Memory B cell (primary cell): ENCODE results near the gene PATL2.
A peak's percentile ranks its signal among the peaks of the same experiment; 100 is the strongest.
"Not testable (repeated sequence)": the region's sequence is repeated elsewhere in the genome, so short reads cannot be mapped to it uniquely, and the experiment has no call there.

Experiments used
- ATAC-seq: fragments of 150-1000 bp; cut with Tn5 transposase; 2 replicates; pipeline ENCODE4 v1.10.0; 2021; ENCODE audit warnings: low read depth, mild to moderate bottlenecking, moderate library complexity
- DNase-seq, 2 donors: peaks; one replicate each; pipeline ENCODE4 v3.0.0; 2022; ENCODE audit warnings: low spot score in 2 of 2
- H3K27ac Mint-ChIP-seq: one replicate; pipeline ENCODE4 v1.8.0; 2022; ENCODE audit warnings: mild to moderate bottlenecking, moderate library complexity, mixed read lengths
- H3K27me3 Mint-ChIP-seq: one replicate; pipeline ENCODE4 v1.8.0; 2022; ENCODE audit warnings: mixed read lengths
- H3K36me3 Mint-ChIP-seq: one replicate; pipeline ENCODE4 v1.8.0; 2022; ENCODE audit warnings: mild to moderate bottlenecking, mixed read lengths
- H3K4me1 Mint-ChIP-seq: one replicate; pipeline ENCODE4 v1.8.0; 2022; ENCODE audit warnings: mixed read lengths
- H3K4me3 Mint-ChIP-seq: one replicate; pipeline ENCODE4 v1.8.0; 2022; ENCODE audit warnings: mild to moderate bottlenecking, moderate library complexity, mixed read lengths
- H3K9me3 Mint-ChIP-seq: one replicate; pipeline ENCODE4 v1.8.0; 2022; ENCODE audit warnings: mixed read lengths

The PATL2 gene

DNA sequence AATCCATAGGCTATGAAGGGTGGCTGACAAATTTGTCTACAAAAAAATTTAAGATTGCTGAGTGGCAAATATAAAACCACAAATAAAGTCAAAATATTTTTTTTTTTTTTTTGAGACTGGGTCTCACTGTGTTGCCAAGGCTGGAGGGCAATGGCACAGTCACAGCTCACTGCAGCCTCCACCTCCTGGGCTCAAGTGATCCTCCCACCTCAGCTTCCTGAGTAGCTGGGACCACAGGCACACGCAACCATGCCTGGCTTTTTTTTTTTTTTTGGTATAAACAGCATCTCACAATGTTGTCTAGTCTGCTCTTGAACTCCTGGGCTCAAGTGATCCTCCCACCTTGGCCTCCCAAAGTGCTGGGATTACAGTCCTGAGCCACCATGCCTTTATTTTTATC is 20.9 kb downstream of the PATL2 start:
- H3K4me3 Mint-ChIP-seq, H3K27me3 Mint-ChIP-seq, ATAC-seq, DNase-seq, H3K27ac Mint-ChIP-seq: not testable (repeated sequence)
- peaks cover 23% of the 10 kb centered on the region for H3K4me1 Mint-ChIP-seq
- peaks cover 16% of the 10 kb centered on the region for H3K9me3 Mint-ChIP-seq
- H3K36me3 Mint-ChIP-seq: peaks cover 23% of the 10 kb centered on the region

DNA sequence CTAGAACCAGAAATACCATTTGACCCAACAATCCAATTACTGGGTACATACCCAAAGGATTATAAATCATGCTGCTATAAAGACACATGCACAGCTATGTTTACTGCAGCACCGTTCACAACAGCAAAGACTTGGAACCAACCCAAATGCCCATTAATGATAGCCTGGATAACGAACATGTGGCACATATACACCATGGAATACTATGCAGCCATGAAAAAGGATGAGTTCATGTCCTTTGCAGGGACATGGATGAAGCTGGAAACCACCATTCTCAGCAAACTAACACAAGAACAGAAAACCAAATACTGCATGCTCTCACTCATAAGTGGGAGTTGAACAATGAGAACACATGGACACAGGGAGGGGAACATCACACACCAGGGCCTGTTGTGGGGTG is 21.8 kb downstream of the PATL2 start:
- peaks cover 25% of the 10 kb centered on the region for H3K4me1 Mint-ChIP-seq
- H3K4me3 Mint-ChIP-seq: not testable (repeated sequence)

DNA sequence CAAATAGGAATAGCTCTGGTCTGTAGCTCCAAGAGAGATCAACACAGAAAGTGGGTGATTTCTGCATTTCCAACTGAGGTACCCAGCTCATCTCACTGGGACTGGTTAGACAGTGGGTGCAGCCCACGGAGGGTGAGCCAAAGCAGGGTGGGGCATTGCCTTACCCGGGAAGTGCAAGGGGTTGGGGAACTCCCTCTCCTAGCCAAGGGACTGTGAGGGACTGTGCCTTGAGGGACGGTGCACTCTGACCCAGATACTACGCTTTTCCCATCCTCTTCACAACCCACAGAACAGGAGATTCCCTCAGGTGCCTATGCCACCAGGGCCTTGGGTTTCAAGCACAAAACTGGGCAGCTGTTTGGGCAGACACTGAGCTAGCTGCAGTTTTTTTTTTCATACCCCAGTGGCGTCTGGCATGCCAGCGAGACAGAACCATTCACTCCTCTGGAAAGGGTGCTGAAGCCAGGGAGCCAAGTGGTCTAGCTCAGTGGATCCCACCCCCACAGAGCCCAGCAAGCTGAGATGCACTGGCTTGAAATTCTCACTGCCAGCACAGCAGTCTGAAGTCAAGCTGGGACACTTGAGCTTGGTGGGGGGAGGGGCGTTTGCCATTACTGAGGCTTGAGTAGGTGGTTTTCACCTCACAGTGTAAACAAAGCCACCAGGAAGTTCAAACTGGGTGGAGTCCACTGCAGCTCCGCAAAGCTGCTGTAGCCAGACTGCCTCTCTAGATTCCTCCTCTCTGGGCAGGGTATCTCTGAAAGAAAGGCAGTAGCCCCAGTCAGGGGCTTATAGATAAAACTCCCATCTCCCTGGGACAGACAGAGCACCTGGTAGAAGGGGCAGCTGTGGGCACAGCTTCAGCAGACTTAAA is 28.1 kb downstream of the PATL2 start:
- peak overlapping the region; percentile 56 for H3K4me3 Mint-ChIP-seq
- H3K27me3 Mint-ChIP-seq: not testable (repeated sequence)
- peaks cover 40% of the 10 kb centered on the region for H3K36me3 Mint-ChIP-seq
- H3K27ac Mint-ChIP-seq: peak overlapping the region; percentile 87
- ATAC-seq: peak; percentile 67
- peaks cover 27% of the 10 kb centered on the region for H3K9me3 Mint-ChIP-seq
- peak; percentile 57 to 72 for DNase-seq
- H3K4me1 Mint-ChIP-seq: peaks cover 56% of the 10 kb centered on the region

More for the DNA sequence above, 21.8 kb downstream of the PATL2 start:
- H3K36me3 Mint-ChIP-seq: peaks cover 25% of the 10 kb centered on the region
- H3K9me3 Mint-ChIP-seq: peaks cover 19% of the 10 kb centered on the region
- H3K27me3 Mint-ChIP-seq, DNase-seq, ATAC-seq: not testable (repeated sequence)
- H3K27ac Mint-ChIP-seq: peak overlapping the region; percentile 45

DNA sequence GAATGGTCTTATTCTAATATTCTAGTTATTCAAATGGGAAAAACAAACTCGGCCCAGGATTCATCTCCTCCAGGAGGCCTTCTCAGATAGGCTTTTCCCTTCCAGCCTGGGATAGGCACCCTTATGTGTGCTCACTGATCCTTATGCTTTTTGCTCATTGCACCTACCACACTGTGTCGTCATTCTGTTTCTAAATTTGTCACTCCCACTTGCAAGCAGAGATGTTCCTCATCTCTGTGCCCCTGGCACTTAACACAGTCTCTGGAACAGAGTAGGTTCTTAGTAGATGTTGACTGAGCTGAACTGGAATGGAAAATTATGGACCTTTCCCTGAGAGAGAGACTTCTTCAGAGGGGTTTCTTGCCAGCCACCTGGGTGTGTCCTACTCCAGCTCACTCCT is 28.9 kb downstream of the PATL2 start:
- Mint-ChIP-seq H3K4me1 (peaks cover 55% of the 10 kb centered on the region), H3K27ac (peak overlapping the region; percentile 87), H3K27me3 (no peaks in the 10 kb centered on the region), H3K9me3 (peaks cover 21% of the 10 kb centered on the region), H3K36me3 (peaks cover 34% of the 10 kb centered on the region), H3K4me3 (peak overlapping the region; percentile 55)
- ATAC-seq (no peak), DNase-seq (no peak)

DNA sequence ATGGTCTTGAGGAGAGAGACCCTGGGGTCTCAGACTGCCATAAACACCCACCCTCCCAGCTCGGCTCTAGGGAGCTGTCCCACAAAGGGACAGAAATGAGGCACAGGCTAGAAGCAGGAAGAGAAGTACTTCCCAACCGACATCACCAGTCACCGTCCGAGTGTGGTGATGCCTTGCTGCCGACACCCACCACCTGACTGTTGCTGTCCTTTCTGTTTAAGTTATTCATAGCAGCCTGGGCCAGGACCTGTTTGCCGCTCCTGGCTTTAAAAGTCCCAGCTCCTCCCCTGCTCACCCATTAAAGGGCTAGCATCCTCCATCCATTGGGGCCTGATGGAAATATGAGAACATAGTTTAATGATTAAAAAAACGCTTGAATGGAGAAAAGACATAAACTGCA is 34.4 kb downstream of the PATL2 start:
- Mint-ChIP-seq H3K4me3 (peak overlapping the region; percentile 63), H3K36me3 (peaks cover 16% of the 10 kb centered on the region), H3K9me3 (peaks cover 9% of the 10 kb centered on the region), H3K4me1 (peaks cover 53% of the 10 kb centered on the region), H3K27ac (peak overlapping the region; percentile 76), H3K27me3 (no peaks in the 10 kb centered on the region)
- peak; percentile 39 for ATAC-seq
- DNase-seq: no peak

DNA sequence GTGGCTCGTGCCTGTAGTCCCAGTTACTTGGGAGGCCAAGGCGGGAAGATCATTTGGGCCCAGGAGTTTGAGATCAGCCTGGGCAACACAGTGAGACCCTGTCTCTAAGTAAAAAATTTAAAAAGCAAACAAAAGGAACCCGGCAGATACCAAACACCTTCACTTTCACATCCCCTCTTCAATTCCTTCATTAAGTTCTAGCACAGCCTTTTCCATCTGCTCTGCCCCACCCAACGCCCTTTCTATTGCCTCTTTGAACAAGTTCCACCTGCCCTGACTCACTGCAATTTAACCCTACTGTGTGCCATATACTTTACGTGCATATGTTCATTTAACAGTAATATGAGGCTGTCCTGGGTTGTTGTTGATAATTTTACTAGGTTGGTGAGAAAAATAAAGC is 35.2 kb downstream of the PATL2 start:
- H3K4me3 Mint-ChIP-seq: peak overlapping the region; percentile 46
- peaks cover 54% of the 10 kb centered on the region for H3K4me1 Mint-ChIP-seq
- peak; percentile 65 for ATAC-seq
- no peak for DNase-seq
- peak overlapping the region; percentile 76 for H3K27ac Mint-ChIP-seq
- H3K9me3 Mint-ChIP-seq: peaks cover 7% of the 10 kb centered on the region
- no peaks in the 10 kb centered on the region for H3K27me3 Mint-ChIP-seq
- peaks cover 12% of the 10 kb centered on the region for H3K36me3 Mint-ChIP-seq

DNA sequence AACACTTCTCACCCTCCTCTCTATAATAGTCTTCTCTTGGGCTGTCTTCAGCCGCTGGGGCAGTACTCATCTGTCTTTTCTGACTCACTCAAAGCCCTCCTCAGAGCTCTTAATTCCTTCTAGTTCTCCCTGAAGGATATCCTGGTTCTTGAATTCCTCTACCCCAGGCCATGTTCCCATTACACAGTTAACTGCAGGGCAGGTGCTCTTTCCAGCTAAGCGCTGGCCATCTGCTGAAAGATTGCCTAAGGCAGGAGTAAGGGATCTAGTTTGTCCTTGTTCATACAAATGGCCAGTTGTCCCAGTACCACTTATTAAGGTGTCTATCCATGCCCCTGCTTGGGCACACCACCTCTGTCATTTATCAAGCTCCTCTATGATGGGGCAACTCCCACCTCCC is 37.5 kb downstream of the PATL2 start:
- DNase-seq: no peak
- Mint-ChIP-seq H3K36me3 (peaks cover 5% of the 10 kb centered on the region), H3K4me1 (peaks cover 58% of the 10 kb centered on the region), H3K27ac (peak overlapping the region; percentile 88), H3K27me3 (no peaks in the 10 kb centered on the region), H3K9me3 (peaks cover 2% of the 10 kb centered on the region), H3K4me3 (no peak overlapping the region)
- ATAC-seq: no peak

DNA sequence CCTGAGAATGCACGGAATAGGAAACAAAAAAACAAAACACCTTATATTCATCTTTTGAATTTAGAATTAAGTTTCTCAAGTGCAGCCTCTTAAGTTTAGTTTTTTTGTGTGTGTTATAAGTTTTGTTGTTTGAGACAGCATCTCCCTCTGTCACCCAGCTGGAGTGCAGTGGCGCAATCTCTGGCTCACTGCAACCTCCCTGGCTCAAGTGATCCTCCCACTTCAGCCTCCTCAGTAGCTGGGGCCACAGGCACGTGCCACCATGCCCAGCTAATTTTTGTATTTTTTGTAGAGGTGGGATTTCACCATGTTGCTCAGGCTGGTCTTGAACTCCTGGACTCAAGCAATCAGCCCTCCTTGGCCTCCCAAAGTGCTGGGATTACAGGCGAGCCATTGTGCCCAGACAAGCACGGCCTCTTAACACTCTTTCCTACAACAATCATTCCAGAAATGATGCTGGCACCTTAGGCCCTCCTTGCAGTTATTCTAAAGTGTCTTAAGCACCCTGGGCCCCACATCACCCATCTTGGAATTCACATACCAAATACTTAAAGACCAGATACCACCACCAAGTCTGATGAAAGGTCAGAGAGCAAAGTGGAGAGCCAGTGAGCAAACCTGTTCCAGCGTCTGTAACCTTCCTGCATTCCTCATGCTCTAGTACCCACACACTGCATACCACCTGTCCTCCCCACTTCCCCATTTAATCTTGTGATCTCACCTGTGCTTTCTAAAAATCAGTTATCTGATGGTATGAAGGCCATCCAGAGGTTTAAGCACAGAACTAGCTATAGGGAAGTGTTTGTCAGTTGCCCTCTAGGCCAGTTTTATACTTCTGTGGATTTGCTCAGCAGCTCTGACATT is 40.8 kb downstream of the PATL2 start:
- DNase-seq: peak in 1 of 2 donors; percentile 32
- Mint-ChIP-seq H3K4me3 (peak overlapping the region; percentile 57), H3K36me3 (peaks cover 5% of the 10 kb centered on the region), H3K27me3 (no peaks in the 10 kb centered on the region), H3K9me3 (peaks cover 2% of the 10 kb centered on the region), H3K27ac (peak overlapping the region; percentile 91), H3K4me1 (peaks cover 57% of the 10 kb centered on the region)
- peak; percentile 70 for ATAC-seq

DNA sequence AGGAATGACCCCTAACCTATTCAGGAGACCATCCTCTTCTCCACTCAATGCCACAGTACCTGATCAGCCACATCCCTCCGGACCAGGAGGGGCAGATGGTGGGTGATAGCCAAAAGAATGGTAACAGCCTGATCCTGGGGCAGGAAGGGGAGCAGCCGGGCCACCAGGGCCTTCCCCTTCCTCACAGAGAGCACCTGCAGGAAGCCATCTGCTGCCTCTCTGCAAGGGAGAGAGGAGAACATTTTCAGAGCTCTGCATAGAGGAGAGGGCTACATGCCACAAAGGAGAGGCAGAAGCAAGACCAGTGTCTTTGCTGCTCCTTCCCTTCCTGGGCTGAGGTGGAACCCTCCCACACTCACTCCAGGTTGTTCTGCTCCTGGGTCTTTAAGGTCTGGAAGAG is 42.2 kb downstream of the PATL2 start:
- H3K27me3 Mint-ChIP-seq: no peaks in the 10 kb centered on the region
- H3K9me3 Mint-ChIP-seq: peaks cover 2% of the 10 kb centered on the region
- DNase-seq: no peak
- H3K27ac Mint-ChIP-seq: peak overlapping the region; percentile 91
- ATAC-seq: no peak
- H3K36me3 Mint-ChIP-seq: peaks cover 2% of the 10 kb centered on the region
- peaks cover 56% of the 10 kb centered on the region for H3K4me1 Mint-ChIP-seq
- H3K4me3 Mint-ChIP-seq: no peak overlapping the region

DNA sequence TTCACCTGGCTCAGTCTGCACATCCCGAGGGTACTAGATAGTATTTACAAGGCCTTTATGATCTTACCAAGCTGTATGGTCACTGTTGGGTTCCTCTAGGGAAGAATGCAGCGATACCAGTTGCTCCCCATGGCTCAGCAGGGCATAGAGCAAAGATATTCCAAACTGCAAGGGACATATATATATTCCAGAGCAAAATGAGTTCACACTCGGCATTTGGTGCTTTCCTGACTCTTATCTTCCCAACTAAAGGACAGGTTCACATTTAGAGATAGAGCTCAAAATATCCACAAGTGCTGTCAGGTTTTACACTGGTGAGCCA is 44.1 kb downstream of the PATL2 start:
- no peak for ATAC-seq
- DNase-seq: no peak
- peaks cover 50% of the 10 kb centered on the region for H3K4me1 Mint-ChIP-seq
- no peaks in the 10 kb centered on the region for H3K9me3 Mint-ChIP-seq
- H3K4me3 Mint-ChIP-seq: peak overlapping the region; percentile 78
- H3K36me3 Mint-ChIP-seq: no peaks in the 10 kb centered on the region
- H3K27me3 Mint-ChIP-seq: no peaks in the 10 kb centered on the region
- peak overlapping the region; percentile 96 for H3K27ac Mint-ChIP-seq

DNA sequence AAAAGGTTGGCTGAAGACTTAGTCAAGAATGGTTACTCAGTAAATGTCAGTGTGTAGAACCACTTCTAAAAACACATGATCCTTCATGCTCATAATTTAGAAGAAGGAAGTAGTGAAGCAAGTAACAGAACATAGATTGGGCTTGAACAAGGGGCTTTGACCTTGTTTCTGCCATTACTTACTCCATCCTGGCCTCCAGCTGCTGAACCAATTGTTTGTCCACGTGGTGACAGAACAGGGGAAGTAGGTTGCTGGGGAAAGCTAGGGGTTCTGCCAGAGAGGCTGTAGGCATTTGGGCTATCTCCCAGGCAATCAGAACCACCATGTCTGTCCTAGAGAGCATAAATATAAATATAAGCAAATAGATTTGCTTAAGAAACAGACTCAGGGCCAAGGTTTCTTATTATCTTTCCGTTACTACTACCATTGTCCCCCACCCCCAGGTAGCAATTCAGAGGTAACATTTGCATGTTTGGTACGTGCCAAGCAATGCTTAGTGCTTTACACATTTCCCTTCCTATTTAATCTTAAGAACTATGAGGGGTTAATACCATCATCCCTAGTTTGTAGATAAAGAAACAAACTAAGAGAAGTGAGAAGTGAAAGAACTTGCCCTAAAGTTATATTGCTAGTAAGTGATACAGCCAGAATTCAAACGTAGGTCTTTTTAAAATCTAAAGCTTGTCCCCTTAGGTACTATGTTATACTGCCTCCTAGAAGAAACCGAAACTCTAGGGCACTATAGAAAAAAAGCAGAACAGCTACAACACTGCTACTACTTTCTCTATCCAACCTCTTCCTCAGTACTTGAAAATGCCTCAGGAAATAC is 44.7 kb downstream of the PATL2 start:
- peak overlapping the region; percentile 78 for H3K4me3 Mint-ChIP-seq
- no peaks in the 10 kb centered on the region for H3K9me3 Mint-ChIP-seq
- H3K27ac Mint-ChIP-seq: peak overlapping the region; percentile 96
- ATAC-seq (peak; percentile 18), DNase-seq (peak in 1 of 2 donors; percentile 36)
- no peaks in the 10 kb centered on the region for H3K36me3 Mint-ChIP-seq
- no peaks in the 10 kb centered on the region for H3K27me3 Mint-ChIP-seq
- H3K4me1 Mint-ChIP-seq: peaks cover 48% of the 10 kb centered on the region

DNA sequence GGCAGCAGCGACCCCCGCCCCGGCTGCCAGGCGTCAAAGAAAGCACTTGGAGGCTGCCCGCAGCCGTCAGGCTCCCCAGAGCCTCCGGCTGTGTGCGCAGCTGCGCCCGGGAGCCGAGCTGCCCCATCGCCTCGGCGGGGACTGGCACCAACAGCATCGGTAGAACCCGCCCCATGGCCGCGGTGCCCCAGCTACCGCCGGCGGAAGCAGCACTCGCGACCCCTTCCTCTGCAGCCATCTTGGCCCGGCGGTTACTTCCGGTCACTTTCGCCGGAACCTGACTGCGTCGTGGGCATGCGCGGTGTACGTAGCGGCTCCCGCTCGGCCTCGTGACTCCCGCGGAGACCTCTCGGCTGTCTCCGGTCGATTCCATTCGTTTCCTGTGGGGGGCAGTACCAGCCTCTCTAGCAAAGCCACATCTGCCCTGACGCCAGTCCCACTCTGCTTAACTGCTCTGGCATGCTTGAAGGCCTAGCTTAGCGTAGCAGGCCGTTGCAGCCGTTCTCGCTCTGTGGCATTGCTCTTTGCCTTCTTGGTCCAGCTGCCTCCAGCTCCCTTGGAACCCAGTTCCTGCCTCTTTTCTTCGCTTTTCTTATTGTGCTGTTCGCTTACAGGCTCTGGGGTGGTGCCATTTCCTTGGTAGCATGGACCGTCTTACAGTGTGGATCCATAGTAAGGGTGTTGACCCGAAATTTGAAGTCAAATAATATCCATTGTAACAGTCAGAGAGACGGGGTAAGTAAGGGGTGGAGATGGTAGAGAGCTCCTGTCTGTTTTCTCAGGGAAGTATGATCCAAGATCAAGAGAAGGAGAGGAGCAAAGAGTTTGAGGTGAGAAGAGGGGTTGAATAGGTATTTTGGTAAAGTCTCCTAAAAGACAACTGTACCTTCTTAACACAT is 47.5 kb downstream of the PATL2 start, which contains the start of gene SPG11:
Gene SPG11 (minus strand): TSS at position 253 of the 899 bp plus-strand sequence. CDS start 15 bp downstream, at position 238.
- peak; percentile 75 for ATAC-seq
- Mint-ChIP-seq H3K4me1 (peaks cover 38% of the 10 kb centered on the region), H3K4me3 (peak within 1 kb of the TSS; percentile 99), H3K36me3 (peaks cover 8% of the 10 kb centered on the region), H3K27ac (peak within 1 kb of the TSS; percentile 96), H3K27me3 (no peaks in the 10 kb centered on the region), H3K9me3 (no peaks in the 10 kb centered on the region)
- DNase-seq: peak; percentile 93 to 97
